ENCODE data around the gene TCF12. TPM values are rescaled to one million over a fixed set of nuclear protein-coding genes. Genes with fewer than 3 reads are reported as not detected.

The TCF12 gene
- total RNA-seq, 1 donor from 2014 or later, result 112 TPM

- H3K9ac ChIP-seq (ENCODE audit: low read length), result peak overlapping the region; percentile 96
- no peaks in the 10 kb centered on the region for H3K9me3 Mint-ChIP-seq (ENCODE audit: unreplicated experiment)
- no peaks in the 10 kb centered on the region for H3K27me3 Mint-ChIP-seq (ENCODE audit: low read depth, unreplicated experiment)
- FAIRE-seq (no peak), DNase-seq (ENCODE audit: low read depth) (no peak)
- H3K4me1 ChIP-seq (ENCODE audit: insufficient read depth, low read length), result peaks cover 13% of the 10 kb centered on the region
- H3K4me2 ChIP-seq (ENCODE audit: low read length), result peak overlapping the region; percentile 88
- H3K79me2 ChIP-seq (ENCODE audit: insufficient read depth, low read length), result peaks cover 51% of the 10 kb centered on the region
- H2AFZ ChIP-seq (ENCODE audit: low read depth, low read length), result peak overlapping the region; percentile 97
- TF ChIP-seq EZH2 (IDR thresholded peaks at IDR 0.05; ENCODE audit: insufficient read depth, low read length) (no peak), CTCF (IDR thresholded peaks at IDR 0.05; ENCODE audit: insufficient read depth, low read depth, low read length) (no peak)
- no peaks in the 10 kb centered on the region for H3K27me3 ChIP-seq (ENCODE audit: insufficient read depth, low read length)
- H3K36me3 ChIP-seq (ENCODE audit: insufficient read depth, low read length), result no peaks in the 10 kb centered on the region
- H3K36me3 Mint-ChIP-seq (ENCODE audit: low read depth, unreplicated experiment), result peaks cover 5% of the 10 kb centered on the region
- peak overlapping the region; percentile 94 for H3K27ac ChIP-seq (ENCODE audit: low read depth, low read length)
- peak overlapping the region; percentile 79 for H3K4me3 ChIP-seq (ENCODE audit: insufficient read depth, low read depth, low read length)
- H3K4me3 Mint-ChIP-seq (ENCODE audit: unreplicated experiment), result peak overlapping the region; percentile 84
- H3K4me1 Mint-ChIP-seq (ENCODE audit: low read depth, unreplicated experiment), result peaks cover 8% of the 10 kb centered on the region
- H3K27ac Mint-ChIP-seq (ENCODE audit: unreplicated experiment), result peak overlapping the region; percentile 62
- no peaks in the 10 kb centered on the region for H3K9me3 ChIP-seq (ENCODE audit: insufficient read depth, low read depth, low read length)
- peaks cover 12% of the 10 kb centered on the region for H4K20me1 ChIP-seq (ENCODE audit: insufficient read depth, low read length)
These were observed 795 bp upstream of the TCF12 start for GRCh38 chr15:56917652-56918045.

- Histone ChIP-seq H3K27ac (ENCODE audit: low read depth, low read length) (peak overlapping the region; percentile 94), H3K9ac (ENCODE audit: low read length) (peak overlapping the region; percentile 96), H3K9me3 (ENCODE audit: insufficient read depth, low read depth, low read length) (no peaks in the 10 kb centered on the region), H3K27me3 (ENCODE audit: insufficient read depth, low read length) (no peaks in the 10 kb centered on the region), H3K4me1 (ENCODE audit: insufficient read depth, low read length) (peaks cover 16% of the 10 kb centered on the region), H3K79me2 (ENCODE audit: insufficient read depth, low read length) (peaks cover 66% of the 10 kb centered on the region), H3K4me3 (ENCODE audit: insufficient read depth, low read depth, low read length) (peak overlapping the region; percentile 79), H3K36me3 (ENCODE audit: insufficient read depth, low read length) (peaks cover 4% of the 10 kb centered on the region), H3K4me2 (ENCODE audit: low read length) (peak overlapping the region; percentile 88), H2AFZ (ENCODE audit: low read depth, low read length) (peak overlapping the region; percentile 74), H4K20me1 (ENCODE audit: insufficient read depth, low read length) (peaks cover 18% of the 10 kb centered on the region)
- Mint-ChIP-seq H3K9me3 (ENCODE audit: unreplicated experiment) (no peaks in the 10 kb centered on the region), H3K27me3 (ENCODE audit: low read depth, unreplicated experiment) (no peaks in the 10 kb centered on the region), H3K4me3 (ENCODE audit: unreplicated experiment) (peak overlapping the region; percentile 83), H3K27ac (ENCODE audit: unreplicated experiment) (no peak overlapping the region), H3K4me1 (ENCODE audit: low read depth, unreplicated experiment) (peaks cover 15% of the 10 kb centered on the region), H3K36me3 (ENCODE audit: low read depth, unreplicated experiment) (peaks cover 10% of the 10 kb centered on the region)
- no peak for FAIRE-seq
- DNase-seq (ENCODE audit: low read depth), result peak; percentile 65
- no peak for TF ChIP-seq CTCF (IDR thresholded peaks at IDR 0.05; ENCODE audit: insufficient read depth, low read depth, low read length)
- no peak for TF ChIP-seq EZH2 (IDR thresholded peaks at IDR 0.05; ENCODE audit: insufficient read depth, low read length)
These were observed 676 bp downstream of the TCF12 start for GRCh38 chr15:56919031-56919608.
